HG03064 (cell line): Measurements from ENCODE around the gene RYR1.
"Not testable (repeated sequence)": the region's sequence is repeated elsewhere in the genome, so short reads cannot be mapped to it uniquely, and the experiment has no call there.

ENCODE experiments used
- ATAC-seq: cut with Tn5 transposase; IDR thresholded peaks from one replicate; pipeline ENCODE4 v1.9.1; 2021; ENCODE audit warnings: low read depth; ENCODE audit not compliant: unreplicated experiment

The RYR1 gene

GRCh38 chr19:38554676-38555141 lies 121.2 kb downstream of the RYR1 start:
- no peak for ATAC-seq

- ATAC-seq: no peak
Observed at GRCh38 chr19:38555200-38555599, 121.7 kb downstream of the RYR1 start.

GRCh38 chr19:38556521-38557174 lies 123.2 kb downstream of the RYR1 start:
- no peak for ATAC-seq

- ATAC-seq: no peak
Observed at GRCh38 chr19:38557205-38557799, 123.8 kb downstream of the RYR1 start.

GRCh38 chr19:38558933-38559332 lies 125.4 kb downstream of the RYR1 start:
- ATAC-seq: not testable (repeated sequence)

GRCh38 chr19:38559428-38560401 lies 126.2 kb downstream of the RYR1 start:
- peak; percentile 58 for ATAC-seq

- no peak for ATAC-seq
Observed at GRCh38 chr19:38561053-38561606, 127.6 kb downstream of the RYR1 start.

GRCh38 chr19:38561658-38562057 lies 128.2 kb downstream of the RYR1 start:
- no peak for ATAC-seq

- ATAC-seq: no peak
Observed at GRCh38 chr19:38562096-38562495, 128.6 kb downstream of the RYR1 start.

- no peak for ATAC-seq
Observed at GRCh38 chr19:38563475-38563874, 130.0 kb downstream of the RYR1 start.

GRCh38 chr19:38564981-38565690 lies 131.6 kb downstream of the RYR1 start:
- ATAC-seq: no peak

- no peak for ATAC-seq
Observed at GRCh38 chr19:38565691-38566105, 132.2 kb downstream of the RYR1 start.

- ATAC-seq: no peak
Observed at GRCh38 chr19:38569368-38569983, 136.0 kb downstream of the RYR1 start.

- no peak for ATAC-seq
Observed at GRCh38 chr19:38571682-38572081, 138.2 kb downstream of the RYR1 start.

- no peak for ATAC-seq
Observed at GRCh38 chr19:38577826-38578225, 144.3 kb downstream of the RYR1 start.

- not testable (repeated sequence) for ATAC-seq
Observed at GRCh38 chr19:38579304-38579703, 145.8 kb downstream of the RYR1 start.

- no peak for ATAC-seq
Observed at GRCh38 chr19:38580080-38580479, 146.6 kb downstream of the RYR1 start.

- no peak for ATAC-seq
Observed at GRCh38 chr19:38583219-38583984, 149.9 kb downstream of the RYR1 start.

- no peak for ATAC-seq
Observed at GRCh38 chr19:38583985-38584305, 150.5 kb downstream of the RYR1 start.
